Fibroblast of skin of abdomen (primary cell): ENCODE data around the gene DDC. TPM values are rescaled to one million over a fixed set of nuclear protein-coding genes. Genes with fewer than 3 reads are reported as not detected.

Source experiments
- DNase-seq: peaks from one replicate; pipeline ENCODE4 v3.0.0-alpha.2; 2013
- polyA plus RNA-seq, 2 experiments: library from polyadenylated mRNA; unstranded; fragments of 120-200 nt; gene quantifications; one replicate each; pipeline ENCODE4 v1.2.1, GENCODE V29; 2013; ENCODE audit not compliant: insufficient read length in 2 of 2

The DDC gene, protein sequence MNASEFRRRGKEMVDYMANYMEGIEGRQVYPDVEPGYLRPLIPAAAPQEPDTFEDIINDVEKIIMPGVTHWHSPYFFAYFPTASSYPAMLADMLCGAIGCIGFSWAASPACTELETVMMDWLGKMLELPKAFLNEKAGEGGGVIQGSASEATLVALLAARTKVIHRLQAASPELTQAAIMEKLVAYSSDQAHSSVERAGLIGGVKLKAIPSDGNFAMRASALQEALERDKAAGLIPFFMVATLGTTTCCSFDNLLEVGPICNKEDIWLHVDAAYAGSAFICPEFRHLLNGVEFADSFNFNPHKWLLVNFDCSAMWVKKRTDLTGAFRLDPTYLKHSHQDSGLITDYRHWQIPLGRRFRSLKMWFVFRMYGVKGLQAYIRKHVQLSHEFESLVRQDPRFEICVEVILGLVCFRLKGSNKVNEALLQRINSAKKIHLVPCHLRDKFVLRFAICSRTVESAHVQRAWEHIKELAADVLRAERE
- not detected for polyA plus RNA-seq (2013, experiment 1 of 2; ENCODE audit: insufficient read length)
- not detected for polyA plus RNA-seq (2013, experiment 2 of 2; ENCODE audit: insufficient read length)

DNA sequence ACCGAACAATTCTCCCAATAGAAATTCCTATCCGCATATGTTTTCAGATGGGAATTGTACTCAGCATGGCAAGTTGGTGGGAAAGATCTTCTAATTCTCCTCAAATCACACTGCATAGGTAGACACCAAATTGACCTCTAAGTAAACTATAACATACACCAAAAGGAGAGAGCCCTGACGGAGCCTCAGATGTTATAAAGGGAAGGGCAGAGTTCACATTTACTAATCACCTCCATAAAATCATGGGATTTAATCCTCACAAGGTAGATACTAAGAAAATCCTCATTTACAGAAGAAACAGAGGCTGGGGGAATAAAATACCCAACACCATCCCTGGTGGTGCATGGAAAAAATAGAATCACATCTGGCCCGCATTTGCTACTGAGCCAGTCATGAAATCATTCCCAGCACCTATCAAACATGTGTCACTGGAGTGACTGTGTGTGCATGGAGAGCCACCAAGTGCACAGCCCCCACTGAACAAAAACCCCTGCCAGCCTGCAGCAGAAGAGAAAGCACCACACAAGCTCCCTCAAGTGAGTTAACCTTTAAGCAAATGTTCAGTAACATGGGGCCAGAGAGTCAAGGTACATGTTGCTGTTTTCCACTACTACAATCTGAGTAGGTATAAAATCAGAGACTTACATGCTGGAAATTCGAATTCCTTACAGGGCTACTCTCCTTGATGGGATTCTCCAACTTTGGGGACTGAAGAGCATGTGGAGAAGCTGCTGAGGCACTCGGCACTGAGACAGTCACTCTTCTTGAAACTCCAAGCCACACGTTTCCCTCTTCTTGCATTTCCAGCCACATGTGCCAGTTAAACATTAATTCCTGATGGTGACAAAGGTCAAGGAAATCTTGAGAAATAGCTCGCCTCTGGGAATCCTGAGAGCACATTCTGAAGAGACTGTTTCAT is at the start of gene DDC:
DDC (minus strand) TSS at position 766 of the 919 bp plus-strand sequence. CDS start 21,320 bp downstream, outside the sequence.
- DNase-seq, result no peak

DNA sequence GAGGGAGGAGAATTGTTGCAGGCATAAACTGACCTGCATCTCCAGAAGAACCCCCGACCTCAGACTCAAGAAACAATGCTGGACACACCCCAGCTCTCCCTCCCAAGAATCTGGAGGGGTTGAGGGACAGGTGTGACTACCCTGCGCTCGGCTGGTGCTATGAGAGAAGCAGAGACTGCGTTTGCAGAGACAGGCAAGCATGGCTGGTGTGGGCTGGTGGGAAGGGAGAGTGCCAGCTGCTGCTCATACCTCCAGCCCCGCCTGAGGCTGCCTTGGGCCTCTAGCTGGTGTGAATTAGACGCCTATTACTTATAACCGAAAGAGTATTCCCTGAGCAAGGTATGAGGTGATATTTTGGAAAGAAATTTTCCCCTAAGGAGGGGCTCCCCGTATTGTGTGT is 48.3 kb upstream of the DDC start:
- DNase-seq, result no peak

DNA sequence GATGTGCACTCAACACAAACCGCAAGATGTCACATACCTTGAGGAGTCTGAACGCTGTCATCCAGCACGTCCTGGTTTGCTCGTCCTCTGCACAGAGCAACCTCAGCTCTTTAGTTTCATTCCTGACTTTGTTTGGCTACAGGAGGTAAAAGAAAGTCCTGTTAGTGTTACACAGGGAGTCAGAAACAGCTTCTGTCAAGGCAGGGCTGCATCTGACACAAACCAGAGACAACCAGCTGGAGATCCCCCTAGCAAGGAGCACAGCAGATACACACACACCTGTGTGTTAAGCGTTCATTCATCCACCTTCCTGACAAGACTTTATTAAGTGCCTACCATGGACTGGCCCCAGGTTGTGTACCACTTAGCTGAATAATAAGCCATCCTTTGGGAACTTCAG is 47.5 kb upstream of the DDC start:
- no peak for DNase-seq

DNA sequence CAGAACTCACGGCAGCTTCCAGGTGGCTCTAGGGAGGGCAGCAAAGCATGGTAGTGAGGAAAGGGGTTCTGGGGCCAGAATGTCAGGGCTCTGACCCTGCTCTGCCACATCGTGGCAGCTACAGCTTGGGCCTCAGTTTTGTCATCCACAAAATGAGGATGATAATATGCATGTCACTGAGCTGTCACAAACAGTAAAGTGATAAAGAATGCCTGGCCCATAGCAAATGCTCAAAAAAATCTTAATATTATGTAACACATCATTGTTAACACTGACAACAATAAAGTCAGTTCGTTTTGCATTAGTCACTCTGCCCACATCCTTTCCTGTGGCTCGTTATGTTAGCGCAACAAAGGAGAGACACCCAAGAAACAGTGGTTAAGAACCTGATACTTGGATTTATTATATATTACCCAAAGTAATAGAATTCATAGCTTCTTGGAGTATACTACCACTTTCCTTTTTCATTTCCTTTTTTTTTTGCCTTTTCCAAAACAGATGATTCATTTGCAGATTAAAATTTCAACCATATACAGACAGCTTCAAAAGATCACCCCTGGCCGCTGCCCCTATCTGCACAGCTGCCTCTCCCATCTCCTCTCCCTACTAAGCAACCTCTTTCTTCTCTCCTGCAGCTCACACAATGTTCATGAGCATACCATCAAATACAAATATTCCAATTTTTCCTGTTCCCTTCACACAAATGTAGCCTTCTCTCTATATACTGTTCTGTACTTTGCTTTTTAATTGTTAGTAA is 45.5 kb upstream of the DDC start:
- peak; percentile 62 for DNase-seq

DNA sequence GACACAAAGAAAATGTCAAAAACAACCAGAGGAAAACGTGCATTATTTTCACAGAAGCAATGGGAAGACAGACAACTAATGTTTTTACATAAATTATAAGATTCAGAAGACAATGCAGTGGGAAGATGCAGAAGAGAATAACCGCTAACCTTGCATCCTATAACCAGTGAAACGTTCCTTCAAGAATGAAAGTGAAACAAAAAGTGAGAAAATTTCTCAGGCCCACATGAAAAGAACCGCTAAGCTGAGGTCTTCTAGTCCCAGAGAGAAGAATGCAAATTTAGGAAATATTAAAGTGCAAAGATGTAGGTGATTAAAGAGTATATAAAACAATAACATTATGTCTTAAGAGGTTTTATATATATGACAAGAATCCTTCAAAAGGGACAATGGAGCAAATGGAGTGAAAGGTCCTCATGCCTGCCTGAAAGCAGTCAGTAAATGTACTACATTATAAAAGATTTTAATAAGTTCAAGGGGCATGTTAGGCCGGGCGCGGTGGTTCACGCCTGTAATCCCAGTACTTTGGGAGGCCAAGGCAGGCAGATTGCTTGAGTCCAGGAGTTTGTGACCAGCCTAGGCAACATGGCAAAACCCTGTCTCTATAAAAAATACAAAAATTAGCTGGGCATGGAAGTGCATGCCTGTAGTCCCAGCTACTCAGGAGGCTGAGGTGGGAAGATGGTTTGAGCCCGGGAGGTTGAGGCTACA is 43.1 kb upstream of the DDC start:
- DNase-seq, result no peak

DNA sequence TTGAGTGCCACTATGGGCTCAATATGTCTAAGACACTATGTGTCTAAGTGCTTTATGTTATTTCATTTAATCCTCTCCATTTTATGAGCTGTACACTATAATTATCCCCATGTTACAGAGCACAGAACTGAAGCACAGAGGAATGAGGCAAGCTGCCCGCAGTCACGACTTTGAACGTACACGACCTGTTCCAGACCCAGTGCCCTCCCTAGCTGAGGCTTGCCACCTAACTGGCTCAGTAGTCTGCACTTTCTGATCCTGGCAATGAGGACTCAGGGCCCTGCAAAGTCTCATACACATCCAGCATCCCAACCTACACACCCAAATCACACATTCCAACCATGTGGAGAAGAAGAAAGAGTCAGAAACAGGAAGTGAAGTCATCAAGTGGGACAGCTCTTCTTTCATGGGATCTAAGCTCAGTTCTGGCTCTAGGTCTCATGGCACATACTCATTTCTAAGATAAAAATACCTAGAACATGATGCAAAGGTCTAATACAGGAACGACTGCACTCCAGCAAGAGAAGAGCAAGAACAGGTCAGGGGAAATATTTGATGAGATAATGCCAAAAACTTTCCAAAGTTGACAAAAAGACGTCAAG is 42.4 kb upstream of the DDC start:
- DNase-seq, result no peak

DNA sequence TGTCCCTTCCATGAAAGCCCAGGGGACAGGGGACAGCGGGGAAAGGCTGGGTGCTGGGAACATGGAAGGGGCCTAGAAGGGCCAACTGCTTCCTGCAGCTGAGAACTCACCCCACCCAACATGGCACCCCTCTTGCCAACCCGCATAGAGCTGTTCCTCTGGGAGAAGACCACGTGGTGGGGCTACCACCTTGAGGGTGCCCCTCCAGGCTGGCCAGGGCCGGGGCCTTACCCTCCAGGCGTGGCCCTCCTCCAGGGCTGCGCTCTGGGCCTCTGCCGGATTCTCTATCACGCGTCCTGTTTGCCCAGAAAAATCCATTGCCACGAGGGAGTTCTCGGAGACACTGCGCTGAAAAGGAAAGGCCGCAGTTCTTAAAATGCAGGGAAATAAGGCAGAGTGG is 39.9 kb upstream of the DDC start:
- no peak for DNase-seq

DNA sequence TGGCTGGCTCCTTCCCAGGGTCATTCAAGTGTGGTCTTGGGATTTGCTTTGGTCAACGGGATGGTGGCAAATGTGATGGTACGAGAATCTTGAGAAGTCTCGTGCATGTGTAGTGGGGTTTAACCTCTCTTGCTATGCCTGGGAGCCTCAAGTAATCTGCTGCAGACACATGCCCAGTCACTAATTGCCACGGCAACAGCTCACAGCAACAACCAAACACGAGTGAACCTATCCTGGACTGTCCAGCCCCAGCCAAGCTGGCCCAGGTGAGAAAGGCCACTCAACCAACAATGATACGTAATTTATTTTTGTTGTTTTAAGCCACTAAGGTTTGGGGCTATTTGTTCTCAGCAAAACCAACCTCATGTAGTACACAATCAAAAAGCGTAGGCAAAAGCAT is 38.1 kb upstream of the DDC start:
- DNase-seq, result no peak

DNA sequence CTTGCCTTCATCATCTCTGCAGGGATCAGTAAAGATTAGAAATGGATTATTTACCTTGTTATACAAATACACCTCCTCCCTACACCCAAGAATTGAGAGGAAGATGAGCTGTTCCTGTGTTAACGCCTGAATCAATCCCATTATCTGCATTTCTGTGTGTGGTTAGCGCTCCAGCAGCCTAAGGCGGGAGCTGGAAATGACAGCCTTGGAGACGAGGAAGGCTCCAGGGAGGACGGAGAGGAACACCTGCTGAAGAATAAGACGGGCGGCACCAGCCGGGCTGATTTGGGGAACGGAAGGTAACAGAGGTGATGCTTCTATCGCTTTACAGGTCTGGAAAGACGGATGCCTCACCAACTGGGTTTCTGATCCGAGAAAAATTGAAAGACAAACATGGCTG is 34.2 kb upstream of the DDC start:
- no peak for DNase-seq

DNA sequence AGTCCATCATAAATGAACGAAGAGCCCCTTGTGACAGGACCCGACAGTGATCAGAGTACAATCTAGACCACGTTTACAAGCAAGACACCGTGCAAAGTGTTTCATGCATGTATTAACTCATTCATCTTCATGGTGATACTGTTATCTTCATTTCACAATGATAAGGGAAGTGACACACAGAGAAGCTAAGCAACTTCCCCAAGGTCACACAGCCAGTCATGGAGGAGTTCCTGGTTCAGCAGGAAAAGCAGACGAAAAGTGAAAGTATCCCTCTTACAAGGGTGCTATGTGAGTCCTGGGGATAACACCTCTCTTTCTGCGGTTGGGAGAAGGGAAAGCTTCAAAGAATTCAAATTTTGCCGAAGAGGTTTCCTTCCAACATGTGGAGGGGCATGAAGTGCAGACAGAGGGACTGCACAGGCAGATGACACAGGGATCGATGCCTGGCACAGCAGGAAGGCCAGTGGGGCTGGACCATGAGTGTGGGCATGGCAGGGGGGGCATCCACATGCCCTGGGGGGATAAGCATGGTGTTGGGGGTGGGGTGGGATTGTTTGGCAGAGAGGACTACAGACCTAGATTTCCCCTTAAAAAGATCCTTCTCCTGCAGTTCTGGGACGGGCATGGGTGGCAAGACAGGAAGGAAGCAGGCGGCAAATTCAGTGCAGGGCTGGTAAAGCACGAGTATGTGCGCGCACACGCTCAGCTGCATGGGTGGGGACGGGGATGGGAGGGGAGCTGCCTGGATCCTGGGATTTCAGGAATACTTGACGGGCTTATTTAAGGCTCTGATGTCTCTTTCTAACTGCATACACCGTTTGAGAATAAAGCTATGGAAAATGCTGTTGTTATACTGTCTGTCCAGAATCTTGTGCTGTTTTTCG is 33.5 kb upstream of the DDC start:
- no peak for DNase-seq

DNA sequence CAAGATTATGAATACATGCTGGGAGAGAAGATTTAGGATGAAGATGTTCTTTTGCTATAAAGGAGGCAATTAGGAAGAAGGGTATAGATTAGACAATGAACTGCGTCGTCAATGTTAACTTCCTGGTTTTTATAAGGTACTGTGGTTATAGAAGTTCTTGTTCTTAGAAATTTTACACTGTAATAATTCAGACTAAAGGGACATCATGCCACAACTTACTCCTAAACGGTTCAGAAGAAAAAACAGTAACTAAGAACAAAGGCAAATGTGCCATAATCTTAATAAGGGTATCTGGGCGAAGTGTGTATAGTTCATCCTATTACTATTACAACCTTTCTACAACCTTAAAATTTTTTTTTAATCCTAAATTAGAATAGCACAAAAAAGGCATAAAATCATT is 31.3 kb upstream of the DDC start:
- DNase-seq, result no peak

DNA sequence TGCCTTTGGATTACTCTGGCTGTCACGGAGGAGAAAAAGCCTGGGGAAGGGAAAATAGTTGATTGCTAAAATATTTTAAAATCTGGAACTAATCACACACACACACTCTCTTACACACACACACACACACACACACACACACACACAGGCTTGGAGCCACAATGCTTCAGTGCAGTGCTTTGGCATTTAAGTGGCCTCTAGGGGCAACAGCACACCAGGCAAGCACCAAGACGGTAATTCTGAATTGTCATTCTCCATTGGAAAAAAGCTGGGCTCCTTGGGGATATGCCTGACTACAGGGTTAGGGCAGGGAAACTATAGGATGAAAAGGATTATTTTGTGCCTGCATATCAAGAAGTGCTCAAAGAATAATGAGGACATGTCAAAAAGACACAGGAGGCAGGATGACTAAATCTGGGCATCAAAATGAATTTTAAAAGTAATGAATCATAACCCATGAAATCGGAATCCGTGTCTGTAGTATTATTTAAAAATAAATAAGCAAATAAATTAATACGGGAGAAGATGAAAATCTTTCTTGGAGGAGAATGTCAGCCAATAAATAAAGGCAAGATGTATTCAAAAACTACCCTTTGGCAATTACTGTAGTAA is 30.4 kb upstream of the DDC start:
- DNase-seq, result peak; percentile 44

DNA sequence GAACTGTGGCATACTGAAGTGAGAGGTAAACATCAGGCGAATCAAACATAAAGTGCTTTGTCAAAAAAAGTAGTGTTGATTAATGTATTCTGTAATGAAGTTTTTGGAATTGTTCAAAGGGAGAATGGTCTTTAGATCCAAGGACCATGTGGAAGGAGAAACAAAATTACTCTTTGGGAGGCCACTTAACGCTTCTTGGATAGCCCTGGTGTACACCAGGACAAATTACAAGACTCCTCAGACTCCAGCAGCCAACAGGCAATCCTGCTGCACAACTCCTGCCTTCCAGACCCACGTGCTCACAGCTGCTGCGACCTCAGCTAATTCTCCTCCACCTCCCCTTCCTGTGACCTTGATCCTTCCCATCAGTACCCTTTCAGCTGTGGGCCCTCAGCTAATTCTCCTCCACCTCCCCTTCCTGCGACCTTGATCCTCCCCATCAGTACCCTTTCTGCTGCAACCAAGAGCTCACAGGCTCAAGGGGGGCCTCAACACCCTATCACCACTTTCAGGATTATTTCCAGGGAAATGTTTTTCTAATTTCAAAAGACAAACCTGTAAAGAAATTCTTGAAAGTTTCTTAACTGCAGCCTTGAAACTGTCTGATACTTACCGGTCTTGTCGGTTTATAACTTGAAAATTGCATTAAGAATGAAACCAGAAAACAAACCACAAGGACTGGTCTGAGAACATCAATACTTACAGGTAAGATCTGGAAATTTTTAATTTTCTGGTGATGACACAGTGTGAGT is 29.7 kb upstream of the DDC start:
- DNase-seq, result no peak

DNA sequence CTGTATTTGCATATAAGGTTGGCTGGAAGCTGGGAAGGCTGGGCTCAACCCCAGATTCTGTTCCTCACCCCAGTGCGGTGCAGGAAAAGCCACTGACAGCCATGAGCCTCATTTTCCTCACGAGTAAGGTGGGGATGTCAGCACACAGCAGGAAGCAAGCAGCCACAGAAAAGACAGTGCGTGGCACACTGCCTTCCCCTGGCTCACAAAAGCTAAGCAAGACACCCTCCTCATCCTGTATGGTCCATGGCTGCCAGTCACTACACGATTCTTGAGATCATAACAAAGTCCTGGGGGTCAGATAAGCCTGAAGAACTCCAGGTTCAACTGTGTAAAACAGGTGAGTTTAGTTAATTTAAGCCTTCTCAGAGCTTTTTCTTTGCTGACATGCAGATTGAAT is 28.9 kb upstream of the DDC start:
- DNase-seq, result no peak

DNA sequence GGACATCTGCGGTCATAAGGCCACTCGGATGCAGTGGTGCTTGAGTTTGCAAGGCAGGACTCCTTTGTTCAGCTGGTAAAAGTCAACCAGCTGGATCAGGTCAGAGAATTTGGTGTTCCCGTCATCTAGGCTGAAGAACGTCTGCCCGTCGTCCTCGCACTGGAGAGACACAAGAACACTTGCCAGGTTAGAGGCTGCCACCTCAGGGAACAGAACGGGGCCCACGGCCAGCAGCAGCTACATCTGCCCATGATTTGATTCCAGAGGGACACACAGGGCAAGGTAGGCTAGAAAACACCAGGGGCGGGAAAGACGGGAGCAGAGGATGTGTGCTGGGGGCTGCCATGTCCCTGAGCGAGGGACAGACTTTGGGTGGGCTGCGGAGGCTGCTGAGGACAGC is 27.7 kb upstream of the DDC start:
- DNase-seq, result no peak

DNA sequence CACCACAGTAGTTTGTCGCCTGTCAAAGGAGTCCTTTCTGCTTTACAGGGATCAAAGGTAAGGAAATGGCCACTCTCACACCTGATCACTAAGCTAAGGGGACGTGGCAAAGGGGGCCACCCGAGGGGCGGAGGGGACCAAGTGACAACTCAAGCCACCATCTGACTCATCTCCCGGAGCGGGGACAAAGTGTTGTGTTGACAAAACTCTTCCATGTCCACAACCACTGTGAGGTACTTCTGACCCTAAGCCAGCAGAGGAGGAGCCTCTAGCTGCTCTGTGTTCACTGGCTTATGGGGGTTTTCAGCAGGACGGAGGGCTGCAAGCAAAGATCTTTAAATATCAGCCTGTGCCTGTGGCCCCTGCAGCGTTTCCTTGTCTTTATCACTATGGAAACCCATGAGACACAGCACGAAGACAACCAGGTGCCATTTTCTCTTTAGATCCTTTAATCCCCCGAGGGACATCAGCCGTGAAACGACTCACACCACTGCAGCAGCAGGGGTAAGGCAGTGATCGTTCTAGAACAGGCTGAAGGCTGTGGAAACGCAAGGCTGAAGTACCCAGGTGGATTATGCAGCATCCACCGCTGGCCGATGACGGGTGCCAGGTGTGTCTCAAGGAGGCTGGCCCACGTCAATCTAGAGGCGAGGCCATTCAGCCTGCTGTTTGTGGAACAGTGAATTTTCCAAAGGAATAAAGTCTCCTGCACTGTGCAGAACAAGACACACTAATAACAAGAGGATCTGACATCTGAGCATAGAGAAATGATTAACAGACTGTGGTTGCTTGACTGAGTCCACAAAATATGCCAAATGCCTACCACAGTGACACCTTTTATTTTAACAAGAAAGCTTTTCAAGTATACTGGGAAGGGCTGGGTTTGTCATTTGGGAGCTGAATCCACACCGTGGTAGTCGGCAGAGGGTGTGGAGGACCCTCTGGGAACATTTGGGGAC is 26.6 kb upstream of the DDC start:
- DNase-seq, result no peak

DNA sequence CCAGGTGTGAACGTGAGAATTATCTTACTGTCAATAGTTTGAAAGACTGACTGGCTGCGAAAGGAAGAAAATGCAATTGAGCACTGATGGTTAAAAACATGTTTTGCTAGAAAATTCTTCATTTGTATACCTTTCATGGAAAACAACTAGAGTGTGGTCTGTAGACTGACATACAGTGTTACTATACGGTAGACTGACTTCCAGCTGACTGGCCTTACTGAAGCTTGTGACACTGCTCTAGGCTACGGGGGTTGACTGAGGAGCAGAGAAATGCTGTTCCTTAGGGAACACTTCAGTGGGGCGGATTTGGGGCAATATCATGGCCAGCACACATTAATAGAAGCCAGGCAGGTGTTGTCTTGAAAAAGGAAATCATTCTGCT is 25.9 kb upstream of the DDC start:
- no peak for DNase-seq

DNA sequence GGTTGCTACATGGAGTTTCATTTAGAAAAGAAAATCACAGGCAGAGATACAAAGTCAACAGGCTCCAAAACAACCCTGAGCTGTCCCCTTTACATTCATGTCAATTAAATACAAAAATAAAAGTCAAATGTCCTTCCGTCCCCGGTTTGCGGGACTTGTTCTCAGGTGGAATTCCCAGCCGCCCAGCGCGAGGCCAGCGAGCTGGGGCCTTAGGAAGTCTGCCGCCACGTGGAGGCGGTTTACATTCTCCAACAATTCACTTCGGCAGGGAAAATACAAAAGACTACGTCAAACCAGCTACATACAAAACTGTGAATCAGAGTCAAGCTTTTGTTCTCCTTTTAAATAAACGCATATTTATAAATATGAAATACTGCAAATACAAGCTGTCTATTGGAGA is 25.3 kb upstream of the DDC start:
- no peak for DNase-seq
